22Rv1 (cell line): ENCODE results near the gene IFI35.

Experiments
- CTCF ChIP-seq: fragments of 450-650 bp; IDR thresholded peaks from 2 replicates; pipeline ENCODE4 v1.5.1; 2017; ENCODE audit warnings: mild to moderate bottlenecking
- ZFX ChIP-seq: fragments of 450-650 bp; IDR thresholded peaks from 2 replicates; pipeline ENCODE4 v1.6.1; 2017; ENCODE audit warnings: antibody characterized with exemption, borderline replicate concordance

GRCh38 chr17:43016216-43016615, 9.6 kb downstream of the IFI35 start:
- TF ChIP-seq CTCF (no peak), ZFX (no peak)
